Measurements from ENCODE around the gene XYLT1.

Gene XYLT1

GRCh38 chr16:17454162-17454730 is 16.5 kb downstream of the XYLT1 start:
- DNase-seq: no peak

- no peak for DNase-seq
Observed at GRCh38 chr16:17453364-17454038, 17.3 kb downstream of the XYLT1 start.

GRCh38 chr16:17452922-17453321 is 17.8 kb downstream of the XYLT1 start:
- no peak for DNase-seq

- no peak for DNase-seq
Observed at GRCh38 chr16:17451843-17452242, 18.9 kb downstream of the XYLT1 start.

GRCh38 chr16:17450291-17450690 is 20.5 kb downstream of the XYLT1 start:
- no peak for DNase-seq

GRCh38 chr16:17448640-17449638 is 21.8 kb downstream of the XYLT1 start:
- no peak for DNase-seq

- no peak for DNase-seq
Observed at GRCh38 chr16:17447101-17447569, 23.6 kb downstream of the XYLT1 start.

GRCh38 chr16:17446661-17447060 is 24.1 kb downstream of the XYLT1 start:
- DNase-seq: no peak

- no peak for DNase-seq
Observed at GRCh38 chr16:17445421-17445820, 25.3 kb downstream of the XYLT1 start.

- no peak for DNase-seq
Observed at GRCh38 chr16:17444658-17445057, 26.1 kb downstream of the XYLT1 start.

GRCh38 chr16:17440131-17440530 is 30.6 kb downstream of the XYLT1 start:
- DNase-seq: no peak

- DNase-seq: no peak
Observed at GRCh38 chr16:17439580-17439979, 31.2 kb downstream of the XYLT1 start.

GRCh38 chr16:17437981-17438380 is 32.8 kb downstream of the XYLT1 start:
- DNase-seq: no peak

- no peak for DNase-seq
Observed at GRCh38 chr16:17437127-17437720, 33.5 kb downstream of the XYLT1 start.

GRCh38 chr16:17435318-17435717 is 35.4 kb downstream of the XYLT1 start:
- DNase-seq: no peak

GRCh38 chr16:17433577-17434451 is 36.9 kb downstream of the XYLT1 start:
- no peak for DNase-seq

GRCh38 chr16:17432901-17433576 is 37.7 kb downstream of the XYLT1 start:
- DNase-seq: no peak

GRCh38 chr16:17431968-17432625 is 38.7 kb downstream of the XYLT1 start:
- DNase-seq: no peak

GRCh38 chr16:17431012-17431411 is 39.7 kb downstream of the XYLT1 start:
- peak; percentile 23 for DNase-seq

- DNase-seq: no peak
Observed at GRCh38 chr16:17426451-17426850, 44.3 kb downstream of the XYLT1 start.

- DNase-seq: no peak
Observed at GRCh38 chr16:17424771-17425170, 46.0 kb downstream of the XYLT1 start.

Data from EL (cell line).